Activated T-helper 1 cell treated with anti-CD3 and anti-CD28 coated beads, Interleukin-2, amount 50 U/mL, for 16 hours (primary cell): ENCODE measurements around the gene SGTB.
"Not testable (repeated sequence)": the region's sequence is repeated elsewhere in the genome, so short reads cannot be mapped to it uniquely, and the experiment has no call there.

Experiments
- DNase-seq, 2 donors: peaks; one replicate each; pipeline ENCODE4 v3.0.0-alpha.2; 2020; ENCODE audit warnings: low read depth in 1 of 2, low spot score in 1 of 2

Gene SGTB

DNA sequence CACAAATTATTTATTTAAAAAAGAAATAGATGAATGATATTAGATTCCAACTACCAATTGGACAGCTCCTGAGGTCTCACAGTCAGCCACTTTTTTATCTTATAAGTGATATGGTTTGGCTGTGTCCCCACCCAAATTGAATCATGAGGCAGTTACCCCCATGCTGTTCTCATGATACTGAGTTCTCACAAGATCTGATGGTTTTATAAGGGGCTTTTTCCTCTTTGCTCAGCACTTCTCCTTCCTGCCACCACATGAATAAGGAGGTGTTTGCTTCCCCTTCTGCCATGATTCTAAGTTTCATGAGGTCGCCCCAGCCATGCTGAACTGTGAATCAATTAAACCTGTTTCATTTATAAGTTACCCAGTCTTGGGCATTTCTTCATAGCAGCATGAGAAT lies 13.0 kb upstream of the SGTB start:
- no peak for DNase-seq

DNA sequence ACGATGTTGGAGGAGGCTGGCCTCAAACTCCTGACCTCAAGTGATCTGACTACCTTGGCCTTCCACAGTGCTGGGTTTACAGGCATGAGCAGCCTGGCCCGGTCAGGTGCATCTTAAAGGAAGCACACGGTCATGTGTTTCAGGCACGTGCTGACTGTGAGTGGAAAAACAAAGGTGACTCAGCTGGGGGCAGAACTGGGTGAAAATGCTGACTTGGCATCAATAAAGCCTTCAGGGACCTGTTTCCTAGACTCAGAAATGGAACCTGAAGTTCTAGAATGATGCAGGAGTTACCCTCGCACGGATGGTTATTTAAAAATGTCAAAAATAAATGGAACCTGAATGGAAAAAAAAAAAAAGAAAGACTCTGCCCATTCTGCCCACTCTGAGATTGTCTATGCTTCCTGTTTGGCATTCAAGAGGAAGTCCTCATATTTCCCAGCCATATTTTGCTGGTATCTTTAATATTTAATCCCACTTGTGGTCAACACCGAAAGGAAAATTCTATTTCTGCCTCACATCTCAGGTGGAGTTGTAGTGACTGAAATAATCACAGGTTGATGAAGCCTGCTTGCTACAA lies 12.4 kb upstream of the SGTB start:
- DNase-seq = not testable (repeated sequence)

DNA sequence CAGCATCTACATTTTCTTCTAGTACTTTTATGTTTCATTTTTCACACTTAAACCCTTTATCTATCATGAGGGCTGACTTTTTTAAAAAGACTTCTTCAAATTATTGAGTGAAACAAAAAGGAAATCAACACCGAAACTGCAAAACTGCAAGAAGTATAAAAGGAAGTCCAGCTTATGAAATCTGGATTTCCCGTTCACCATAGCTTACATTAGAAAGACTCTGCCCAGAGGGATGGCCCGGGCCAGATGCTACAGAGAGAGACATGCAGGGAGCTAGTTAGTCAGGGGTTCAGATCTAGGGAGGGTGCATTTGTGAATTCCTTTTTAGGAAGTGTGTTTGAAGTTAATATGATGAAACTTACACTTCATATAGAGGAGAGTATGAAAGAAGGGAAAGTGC lies 10.1 kb upstream of the SGTB start:
- not testable (repeated sequence) for DNase-seq

DNA sequence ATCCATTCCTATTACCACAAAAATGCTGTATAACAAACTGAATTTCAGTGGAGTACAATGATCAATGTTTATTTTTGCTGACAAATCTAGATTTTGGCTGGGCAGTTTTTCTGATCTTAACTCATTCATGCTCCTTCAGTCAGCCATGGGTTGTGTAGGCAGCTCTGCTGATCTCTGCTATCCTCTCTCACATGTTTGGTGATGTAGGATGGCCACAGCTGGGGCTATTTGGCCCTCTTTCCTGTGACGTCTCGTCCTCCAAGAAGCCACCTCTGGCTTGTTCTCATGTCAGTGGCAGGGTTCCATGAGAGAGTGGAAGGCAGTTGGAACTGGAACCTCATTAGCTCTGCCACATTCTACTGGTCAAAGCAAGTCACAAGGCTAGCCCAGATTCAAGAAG lies 9.0 kb upstream of the SGTB start:
- no peak for DNase-seq

DNA sequence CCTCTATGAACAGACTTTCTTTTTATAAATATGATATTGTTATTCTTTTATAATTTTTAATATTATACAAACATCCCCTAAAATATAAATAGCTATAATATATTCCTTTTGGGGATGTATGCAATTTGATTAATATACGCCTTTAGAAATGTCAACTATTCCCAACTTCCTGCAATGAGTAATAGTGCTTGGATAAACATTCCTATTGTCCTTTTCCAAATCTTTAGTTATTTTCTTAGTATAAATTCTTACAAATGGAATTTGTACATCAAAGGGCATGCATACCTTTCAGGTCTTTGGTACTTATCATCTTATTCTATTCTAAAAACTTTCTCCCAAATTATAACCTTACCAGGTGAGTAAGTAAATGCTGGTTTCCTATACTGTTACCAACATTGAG lies 6.3 kb upstream of the SGTB start:
- DNase-seq = no peak

DNA sequence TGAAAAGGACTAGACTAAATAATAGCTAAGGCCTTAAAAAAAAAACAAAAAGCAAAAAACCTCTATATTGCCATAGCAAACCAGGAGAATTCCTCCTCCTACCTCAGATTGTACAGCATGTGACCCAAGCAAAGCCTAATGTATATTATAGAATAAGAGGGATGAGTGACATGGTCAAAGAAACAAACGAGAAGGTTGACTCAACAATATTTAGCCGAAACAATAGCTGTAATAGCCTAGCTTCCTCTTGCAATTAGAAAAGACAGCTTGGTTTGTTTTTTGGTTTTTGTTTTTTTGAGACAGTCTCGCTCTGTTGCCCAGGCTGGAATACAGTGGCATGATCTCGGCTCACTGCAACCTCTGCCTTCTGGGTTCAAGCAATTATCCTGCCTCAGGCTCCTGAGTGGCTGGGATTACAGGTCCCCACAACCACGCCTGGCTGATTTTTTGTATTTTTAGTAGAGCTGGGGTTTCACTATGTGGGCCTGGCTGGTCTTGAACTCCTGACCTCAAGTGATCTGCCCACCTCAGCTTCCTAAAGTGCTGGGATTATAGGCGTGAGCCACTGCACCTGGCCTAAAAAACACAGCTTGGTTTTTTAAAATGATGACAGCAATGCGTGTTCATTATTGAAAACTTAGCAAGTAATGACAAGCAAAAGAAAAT lies 5.7 kb upstream of the SGTB start:
- no peak for DNase-seq

DNA sequence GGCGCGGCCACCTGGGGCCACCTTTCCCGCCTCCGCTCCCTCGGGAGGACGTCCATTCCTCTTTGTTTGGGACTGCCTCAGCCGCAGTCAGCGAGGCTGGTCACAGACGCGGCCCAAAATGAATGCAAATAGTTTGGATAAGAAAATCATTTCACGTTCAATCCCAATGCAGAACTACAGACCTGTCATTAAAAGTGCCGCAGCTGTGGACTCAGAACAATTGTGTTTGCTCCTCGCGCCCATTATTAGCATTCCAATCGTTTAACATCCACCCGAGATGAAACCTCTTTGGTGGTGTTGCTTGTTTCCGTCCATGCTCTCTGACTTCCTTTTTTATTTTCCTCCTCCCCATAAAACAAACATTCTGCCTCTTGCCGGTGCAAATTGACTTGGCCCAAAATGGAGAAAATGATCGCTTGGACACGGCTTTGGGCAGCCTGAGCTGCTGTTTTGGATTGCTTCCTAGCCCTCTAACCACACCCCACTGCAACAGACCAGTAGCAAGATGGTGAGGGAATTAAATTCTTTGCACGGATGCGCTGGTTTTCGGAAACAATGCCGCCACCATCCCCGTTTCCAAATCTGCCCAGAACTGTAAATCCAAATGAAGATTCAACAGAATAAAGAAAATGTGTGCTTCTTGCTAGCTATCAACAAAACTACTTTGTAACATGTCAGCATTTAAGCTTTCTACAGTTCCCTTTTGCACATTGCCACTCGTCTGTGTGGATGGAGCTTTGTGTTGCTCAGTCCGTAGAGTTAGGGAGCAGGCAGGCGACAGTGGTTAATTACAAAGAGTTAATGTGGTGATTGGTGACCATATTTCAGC lies 880 bp upstream of the SGTB start:
- no peak for DNase-seq

DNA sequence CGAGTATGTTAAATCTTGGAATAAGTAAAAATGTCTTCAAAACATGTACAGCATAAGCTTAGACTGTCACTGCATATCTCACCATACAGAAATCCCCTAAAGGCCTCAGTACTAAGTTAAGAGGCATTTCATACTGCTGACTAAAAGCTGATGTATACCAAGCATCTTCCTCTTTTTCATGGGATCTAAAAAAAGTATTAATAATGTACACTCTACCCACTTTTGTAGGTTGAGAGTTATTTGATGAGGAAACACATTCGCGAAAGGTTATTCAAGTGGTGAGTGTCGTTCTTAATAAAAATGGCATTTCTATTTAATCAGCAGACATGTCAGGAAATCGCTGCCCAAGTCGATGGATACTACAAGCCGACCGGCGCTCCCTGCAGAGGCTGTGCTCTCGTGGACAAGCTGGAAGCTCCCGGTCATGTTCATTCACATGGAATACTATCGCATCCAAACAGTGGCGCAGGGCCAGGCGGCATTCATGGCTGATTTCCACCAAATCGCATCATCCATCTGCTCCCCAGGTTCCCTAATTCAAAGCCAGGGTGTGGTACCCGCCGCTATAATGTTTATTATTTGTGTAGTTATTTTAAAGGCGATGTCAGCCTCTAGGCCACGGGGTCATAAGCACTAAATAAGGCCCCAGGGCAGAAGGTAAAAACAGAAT lies 724 bp downstream of the SGTB start:
- DNase-seq = no peak

DNA sequence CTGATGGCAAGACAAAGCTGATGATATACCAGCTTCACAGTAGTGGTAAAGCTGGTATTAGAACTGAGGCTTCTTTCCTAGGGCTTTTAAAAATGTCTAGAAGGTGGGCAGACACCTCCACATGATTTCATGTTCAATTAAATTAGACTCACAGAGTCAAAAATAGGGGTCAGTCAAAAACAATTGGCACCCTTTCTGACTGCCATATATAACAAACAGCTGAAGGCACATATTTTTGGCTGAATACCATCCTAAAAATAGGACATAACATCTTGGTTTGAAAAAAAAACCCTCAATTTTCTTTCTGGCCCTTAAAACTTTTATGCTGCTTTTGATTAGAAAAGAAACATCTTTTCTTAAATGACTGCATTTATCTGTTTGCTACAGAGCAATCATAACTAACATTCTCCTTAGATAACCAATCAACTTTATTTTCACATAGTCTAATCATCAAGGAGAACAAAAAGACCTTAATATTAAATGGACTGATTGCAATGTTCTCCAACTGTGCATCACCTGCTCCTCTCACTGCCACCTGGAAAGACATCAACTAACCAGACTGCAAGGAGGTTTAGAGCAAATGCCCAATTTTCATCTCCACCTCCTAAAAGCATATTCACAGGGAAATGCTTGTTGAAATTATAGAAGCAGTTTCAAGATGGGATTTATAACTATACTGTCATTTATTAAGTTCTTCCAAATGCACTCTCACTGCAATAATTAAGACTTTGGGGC lies 3.2 kb downstream of the SGTB start:
- no peak for DNase-seq

DNA sequence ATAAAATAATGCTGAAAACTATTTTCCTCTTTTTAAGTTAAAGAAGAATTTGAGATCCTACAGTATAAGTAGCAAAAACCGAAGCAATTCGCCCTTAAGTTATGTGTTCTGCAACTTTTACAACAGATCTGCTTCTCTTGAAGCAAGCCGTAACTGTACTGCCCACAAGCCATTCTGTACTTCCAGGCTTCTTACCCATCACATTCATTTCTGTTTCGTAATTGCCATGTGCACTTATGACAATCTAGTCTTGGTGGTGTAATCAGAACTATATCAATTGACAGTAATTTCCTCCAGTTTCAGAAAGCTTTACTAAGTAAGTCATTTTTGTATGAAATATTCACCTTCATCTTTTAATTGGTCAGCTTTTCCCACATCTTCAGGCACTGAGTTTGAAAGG lies 13.8 kb downstream of the SGTB start:
- no peak for DNase-seq

DNA sequence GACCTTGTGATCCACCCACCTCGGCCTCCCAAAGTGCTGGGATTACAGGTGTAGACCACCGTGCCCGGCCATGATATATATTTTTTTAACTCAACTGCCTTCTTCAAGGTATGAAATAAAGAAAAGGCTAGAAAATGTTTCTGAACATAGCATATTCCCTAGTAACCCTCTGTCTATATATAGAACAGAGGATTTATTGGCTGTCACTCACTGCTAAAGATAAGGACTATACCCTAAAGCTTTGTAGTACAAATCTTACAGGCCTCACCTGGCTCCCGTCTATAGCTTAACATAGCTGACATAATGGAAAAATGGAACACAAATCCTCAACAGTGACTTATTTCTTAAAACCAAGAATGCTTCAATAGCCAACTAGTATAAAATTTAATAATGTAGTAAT lies 14.2 kb downstream of the SGTB start:
- DNase-seq = no peak

DNA sequence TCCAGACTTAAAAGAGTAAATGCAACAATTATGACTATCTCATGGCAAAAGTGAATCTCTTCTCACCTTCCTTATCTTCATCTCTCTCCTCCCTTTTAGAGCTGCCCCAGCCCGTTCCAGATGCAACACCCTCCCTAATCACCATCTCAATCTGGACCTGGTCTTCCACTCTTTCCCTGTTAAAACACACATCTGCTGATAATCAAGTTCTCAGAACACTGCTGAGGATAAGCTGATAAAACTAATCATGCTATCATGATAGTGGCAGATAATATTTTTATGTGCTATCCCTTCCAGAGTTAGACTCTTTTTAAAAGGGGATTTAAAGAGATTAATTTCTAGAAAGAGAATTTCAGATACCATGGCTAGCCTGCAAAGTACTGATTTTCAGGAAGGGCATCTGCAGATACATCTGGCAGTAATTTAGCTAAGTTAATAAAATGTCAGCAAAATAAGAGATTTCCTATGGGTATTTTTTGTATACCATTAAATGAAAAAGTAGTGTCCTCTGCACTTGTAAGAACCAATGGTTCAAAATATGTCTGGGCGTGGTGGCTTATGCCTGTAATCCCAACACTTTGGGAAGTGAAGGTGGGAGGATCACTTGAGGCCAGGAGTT lies 17.2 kb downstream of the SGTB start:
- no peak for DNase-seq

DNA sequence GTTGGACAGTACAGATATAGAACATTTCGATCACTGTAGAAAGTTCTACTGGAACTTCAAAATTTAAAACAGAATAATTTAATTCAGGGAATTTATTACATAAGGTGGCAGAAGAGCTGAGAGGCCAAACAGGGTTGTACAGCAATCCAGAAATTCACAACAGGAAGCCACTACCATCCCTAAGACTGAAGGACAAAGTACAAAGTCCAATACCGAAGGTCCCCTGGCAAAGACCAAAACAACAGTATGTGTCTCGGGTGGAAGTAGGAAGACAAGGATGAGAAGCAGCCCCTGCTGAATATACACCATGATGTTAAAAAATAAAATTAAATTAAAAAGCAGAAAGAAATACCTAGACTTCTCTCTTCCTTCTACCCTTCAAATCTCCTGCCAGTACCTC lies 19.9 kb downstream of the SGTB start:
- no peak for DNase-seq

DNA sequence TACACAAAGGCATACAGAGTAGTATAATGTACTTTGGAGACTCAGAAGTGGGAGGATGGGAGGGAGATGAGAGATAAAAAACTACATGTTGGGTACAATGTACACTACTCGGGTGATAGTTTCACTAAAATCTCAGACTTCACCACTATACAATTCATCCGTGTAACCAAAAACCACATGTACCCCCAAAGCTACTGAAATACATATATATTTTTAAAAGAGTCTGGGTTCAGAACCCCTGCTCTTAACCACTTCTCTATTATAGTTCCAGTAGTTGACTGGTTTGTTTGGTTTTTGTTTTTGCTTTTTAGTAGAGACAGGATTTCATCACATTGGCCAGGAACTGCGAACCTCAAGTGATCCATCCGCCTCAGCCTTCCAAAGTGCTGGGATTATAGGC lies 22.6 kb downstream of the SGTB start:
- no peak for DNase-seq

DNA sequence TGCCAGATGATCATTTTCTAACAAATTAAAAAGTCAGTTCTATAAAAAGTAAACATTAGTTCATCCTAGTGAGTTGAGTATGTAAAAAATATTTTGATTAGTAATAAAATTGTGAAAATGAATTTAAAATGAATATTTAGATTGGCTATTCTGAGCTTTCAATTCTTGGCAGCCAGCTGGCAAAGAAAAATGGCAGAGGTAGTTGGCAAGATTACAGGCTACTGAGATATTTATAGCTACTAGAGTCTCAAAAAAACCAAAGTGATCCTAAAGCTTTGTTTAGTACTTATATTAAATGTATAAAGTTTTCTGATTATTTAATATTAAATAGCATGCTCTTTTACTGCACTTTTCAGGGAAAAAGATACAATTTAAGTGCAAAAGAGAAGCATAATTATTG lies 25.0 kb downstream of the SGTB start:
- DNase-seq = no peak

DNA sequence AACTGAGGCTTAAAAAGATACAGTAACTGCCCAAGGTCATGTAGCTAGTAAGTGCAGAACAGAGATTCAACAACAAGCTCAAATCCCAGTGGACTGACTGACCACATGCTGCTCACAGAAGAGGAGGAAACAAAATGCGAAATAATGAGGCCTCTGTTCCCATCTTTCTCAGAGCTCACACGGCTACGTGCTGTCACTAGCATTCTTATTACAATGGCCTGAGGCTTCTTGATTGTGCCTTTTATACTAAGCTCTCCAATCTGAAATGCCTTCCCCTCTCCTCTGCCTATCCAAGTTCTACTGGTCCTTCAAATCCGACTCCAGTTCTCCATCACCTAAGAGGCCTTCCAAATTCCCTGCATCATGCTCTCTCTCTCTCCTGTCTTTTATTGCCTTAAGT lies 26.0 kb downstream of the SGTB start:
- no peak for DNase-seq

DNA sequence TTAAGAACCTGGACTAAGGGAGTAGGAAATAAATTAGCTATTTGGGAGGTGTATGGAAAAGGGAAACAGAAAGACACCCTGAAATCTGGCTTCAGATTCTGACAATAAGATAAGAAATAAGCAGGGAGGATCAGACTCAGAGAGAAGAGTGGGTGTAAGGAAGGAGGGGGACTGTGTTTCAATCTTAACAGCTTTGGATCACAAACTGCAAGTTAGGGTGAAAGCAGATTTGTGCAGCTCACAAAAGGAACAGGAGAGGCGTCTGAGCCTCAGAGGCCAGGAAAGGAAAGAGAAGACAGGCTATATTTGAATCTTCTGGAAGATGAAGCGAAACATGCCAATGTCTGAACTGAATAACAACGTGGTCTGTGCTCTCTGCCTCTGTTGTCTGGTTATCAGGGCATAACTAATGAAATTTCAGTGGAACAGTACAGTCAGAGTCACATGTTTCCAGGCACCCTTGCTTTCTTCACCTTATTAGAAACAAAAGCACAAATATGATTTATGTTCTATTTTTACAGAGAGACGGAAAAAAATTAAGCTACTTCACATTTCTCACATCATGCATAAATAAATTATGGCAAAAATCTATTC lies 26.6 kb downstream of the SGTB start:
- no peak for DNase-seq

DNA sequence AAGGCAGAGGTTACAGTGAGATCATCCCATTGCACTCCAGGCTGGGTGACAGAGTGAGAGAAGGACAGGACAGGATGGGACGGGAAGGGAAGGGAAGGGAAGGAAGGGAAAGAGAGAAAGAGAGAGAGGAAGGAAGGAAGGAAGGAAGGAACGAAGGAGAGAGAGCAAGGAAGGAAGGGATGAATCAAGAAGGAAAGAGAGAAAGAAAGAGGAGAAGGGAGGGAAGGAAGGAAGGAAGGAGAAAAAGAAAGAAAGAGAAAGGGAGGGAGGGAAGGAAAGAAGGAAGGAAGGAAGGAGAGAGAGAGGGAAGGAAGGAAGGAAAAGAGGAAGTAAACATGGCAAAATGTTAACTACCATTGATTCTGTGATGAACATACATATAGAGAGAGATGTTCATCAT lies 28.8 kb downstream of the SGTB start:
- DNase-seq = no peak

DNA sequence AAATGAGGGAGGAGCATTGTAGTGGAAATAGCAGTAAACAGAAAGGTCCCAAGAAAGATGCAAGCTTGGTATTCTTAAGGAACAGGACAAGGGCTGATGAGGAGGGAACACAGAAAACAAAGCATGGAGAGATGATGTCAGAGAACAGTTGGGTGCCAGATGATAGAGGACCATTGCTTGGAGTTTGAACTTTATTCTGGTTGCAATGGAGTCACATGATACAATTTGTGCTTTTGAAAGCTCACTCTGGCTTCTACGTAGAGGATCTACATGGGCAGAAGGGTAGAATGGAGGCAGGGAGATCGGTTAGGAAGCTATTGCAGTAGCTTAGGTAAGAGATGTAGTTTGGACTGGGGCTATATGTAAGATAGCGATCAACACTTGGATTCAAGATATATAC lies 39.8 kb downstream of the SGTB start:
- no peak for DNase-seq

DNA sequence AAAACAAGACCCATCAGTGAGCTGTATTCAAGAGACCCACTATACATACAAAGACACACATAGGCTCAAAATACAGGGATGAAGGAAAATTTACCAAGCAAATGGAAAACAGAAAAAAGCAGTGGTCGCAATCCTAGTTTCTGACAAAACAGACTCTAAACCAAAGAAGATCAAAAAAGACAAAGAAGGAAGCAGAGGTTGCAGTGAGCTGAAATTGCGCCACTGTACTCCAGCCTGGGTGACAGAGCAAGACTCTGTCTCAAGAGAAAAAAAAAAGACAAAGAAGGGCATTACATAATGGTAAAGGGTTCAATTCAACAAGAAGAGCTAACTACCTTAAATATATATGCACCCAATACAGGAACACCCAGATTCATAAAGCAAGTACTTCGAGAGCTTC lies 45.9 kb downstream of the SGTB start:
- not testable (repeated sequence) for DNase-seq

DNA sequence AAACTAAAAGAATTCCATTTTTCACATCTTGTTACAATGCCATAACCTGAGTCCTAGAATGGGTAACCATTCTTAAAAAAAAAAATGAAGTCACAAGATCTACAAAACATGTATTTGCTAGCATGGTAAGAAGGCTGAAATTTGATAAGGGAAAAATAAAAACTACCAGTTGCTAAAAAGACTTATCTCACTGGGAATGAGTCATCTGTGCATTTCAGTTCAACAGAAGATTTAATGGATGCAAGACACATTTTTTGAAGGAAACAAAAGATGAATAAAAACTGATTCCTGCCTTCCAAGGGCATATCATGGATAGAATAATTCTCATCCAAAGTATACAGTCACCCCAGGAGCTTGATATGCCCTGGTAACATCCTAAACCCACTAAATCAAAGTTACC lies 47.2 kb downstream of the SGTB start:
- DNase-seq = no peak
